ENCODE data around the gene ADAM20. TPM values are rescaled to one million over a fixed set of nuclear protein-coding genes. Genes with fewer than 3 reads are reported as not detected.

The ADAM20 gene
- not detected in 2 replicates for total RNA-seq

DNA sequence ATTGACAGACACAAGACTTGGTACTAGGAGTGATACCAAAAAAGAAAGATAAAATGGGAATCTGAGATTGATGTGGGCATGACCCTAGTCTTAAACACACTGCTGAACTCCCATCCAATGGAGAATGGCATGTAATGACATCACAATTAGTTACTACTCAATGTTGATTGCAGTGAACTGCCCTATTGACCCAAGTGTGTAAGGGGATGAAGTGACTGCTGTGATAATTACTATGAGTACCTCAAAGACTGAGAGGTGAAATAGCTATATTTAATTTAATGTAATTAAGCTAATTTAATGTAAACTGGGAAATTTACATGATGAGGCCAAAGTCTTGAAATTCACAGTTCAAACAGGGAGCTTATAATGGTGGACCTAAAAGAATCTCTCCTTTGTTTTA lies at the start of gene ADAM20:
Gene ADAM20 (minus strand): TSS at position 101 of the 400 bp plus-strand sequence. CDS start 10,247 bp downstream, outside the sequence.

Other genes starting within 250 kb of the ADAM20 start
- gene COX16, start 175.3 kb downstream of the ADAM20 start, total RNA-seq = 46.3 and 55.1 TPM in 2 replicates
- 7.5 and 8.4 TPM in 2 replicates for gene SYNJ2BP, start 117.9 kb downstream of the ADAM20 start, total RNA-seq
- 0.14 and 1.2 TPM in 2 replicates for gene ADAM21, start 82.8 kb downstream of the ADAM20 start, total RNA-seq
- 20.6 and 25.6 TPM in 2 replicates for gene MED6, start 65.7 kb upstream of the ADAM20 start, total RNA-seq
- gene TTC9, start 106.9 kb upstream of the ADAM20 start, total RNA-seq = 14.1 and 16.3 TPM in 2 replicates

Measured in airway epithelial cell (primary cell).